Esophagus muscularis mucosa (tissue), 4 donors: ENCODE data around the gene INO80D. TPM values are rescaled to one million over a fixed set of nuclear protein-coding genes. Genes with fewer than 3 reads are reported as not detected.
"Not testable (repeated sequence)": the region's sequence is repeated elsewhere in the genome, so short reads cannot be mapped to it uniquely, and the experiment has no call there.

ENCODE experiments used
- DNase-seq: peaks from one replicate; pipeline ENCODE4 v3.0.0-alpha.2; 2017; ENCODE audit errors: extremely low spot score
- H3K27ac ChIP-seq, 4 donors: fragments of 200-600 bp; sonication (generic); replicated peaks in 1 of 4; 1 replicate in 3 of 4; 2 replicates in 1 of 4; pipeline ENCODE4 v1.5.1; 2016 to 2019; ENCODE audit warnings: mild to moderate bottlenecking in 1 of 4
- H3K27me3 ChIP-seq, 4 donors: fragments of 200-600 bp; sonication (generic); one replicate each; pipeline versions ENCODE4 v1.5.1 to v1.6.0; 2016 to 2019
- H3K36me3 ChIP-seq, 4 donors: fragments of 200-600 bp; sonication (generic); one replicate each; pipeline ENCODE4 v1.5.1; 2016 to 2019
- H3K4me1 ChIP-seq, 4 donors: fragments of 200-600 bp; sonication (generic); one replicate each; pipeline ENCODE4 v1.5.1; 2016 to 2019
- H3K4me3 ChIP-seq, 4 donors: fragments of 200-600 bp; sonication (generic); 1 replicate in 2 of 4; 2 replicates in 2 of 4; pipeline ENCODE4 v1.5.1; 2016 to 2019; ENCODE audit warnings: mild to moderate bottlenecking in 4 of 4, moderate library complexity in 1 of 4
- H3K9me3 ChIP-seq, 4 donors: fragments of 200-600 bp; sonication (generic); 1 replicate in 3 of 4; 2 replicates in 1 of 4; pipeline ENCODE4 v1.5.1; 2016 to 2019
- CTCF ChIP-seq, 3 experiments: fragments of 200-600 bp in 2 of 3; fragments of 450-650 bp in 1 of 3; sonication (generic) in 2 of 3; IDR thresholded peaks; one replicate each; pipeline ENCODE4 v1.5.1; 2017 to 2019; ENCODE audit warnings: antibody characterized with exemption in 3 of 3, mild to moderate bottlenecking in 2 of 3, moderate library complexity in 1 of 3
- EP300 ChIP-seq: sonication (generic); formaldehyde crosslinking; IDR thresholded peaks from one replicate; pipeline ENCODE4 v1.6.1; 2017; ENCODE audit warnings: antibody characterized with exemption
- POLR2A ChIP-seq: fragments of 450-650 bp; IDR thresholded peaks from one replicate; pipeline ENCODE4 v1.6.1; 2017; ENCODE audit warnings: antibody characterized with exemption, moderate library complexity, mild to moderate bottlenecking, low read depth
- POLR2AphosphoS5 ChIP-seq, 2 donors: sonication (generic); formaldehyde crosslinking; IDR thresholded peaks; one replicate each; pipeline ENCODE4 v1.6.1; 2017; ENCODE audit warnings: antibody characterized with exemption in 2 of 2
- WGBS: methylation state at CpG from one replicate; pipeline ENCODE4 v1.1.5; 2018; 5-methylcytosine and 5-hydroxymethylcytosine counted together
- intact Hi-C: fragments of 100-400 bp; cut with DNase I; formaldehyde crosslinking; loops from one replicate; pipeline ENCODE4 v1.15.1; 2023
- total RNA-seq, 4 donors: library from RNA; depleted of rRNA; stranded (reverse); fragments of >200 nt; gene quantifications; one replicate each; pipeline versions ENCODE4 v1.1.0 to v1.2.1, GENCODE V29; 2016

Gene INO80D
- total RNA-seq, 4 donors from 2014 or later: 11.1 to 19.9 (median 16.2) TPM

- H3K27me3 ChIP-seq: no peaks in the 10 kb centered on the region
- H3K36me3 ChIP-seq: no peaks in the 10 kb centered on the region
- TF ChIP-seq POLR2AphosphoS5 (IDR thresholded peaks at IDR 0.05) (no peak), CTCF (IDR thresholded peaks at IDR 0.05) (no peak), EP300 (no peak), POLR2A (no peak)
- no peak overlapping the region for H3K27ac ChIP-seq
- peaks cover 3 to 45% (median 25%) of the 10 kb centered on the region in 4 donors for H3K4me1 ChIP-seq
- H3K4me3 ChIP-seq: no peak overlapping the region
- no peak for DNase-seq
- H3K9me3 ChIP-seq: no peaks in the 10 kb centered on the region
- 75% methylated on average over 9 of the region's 9 CpGs for WGBS
- intact Hi-C loops: no loop called here
Observed at GRCh38 chr2:206079699-206080465, 6.1 kb downstream of the INO80D start.

GRCh38 chr2:206077879-206078278, 8.1 kb downstream of the INO80D start:
- H3K36me3 ChIP-seq, H3K27me3 ChIP-seq, H3K9me3 ChIP-seq, intact Hi-C loops, H3K4me3 ChIP-seq, H3K27ac ChIP-seq, DNase-seq: not testable (repeated sequence)
- peaks cover 0 to 51% (median 12%) of the 10 kb centered on the region in 4 donors for H3K4me1 ChIP-seq
- WGBS: 87% methylated on average over 5 of the region's 5 CpGs

- intact Hi-C loops: no loop called here
- Histone ChIP-seq H3K4me3 (no peak overlapping the region), H3K36me3 (peaks cover 0 to 5% (median 2%) of the 10 kb centered on the region in 4 donors), H3K9me3 (no peaks in the 10 kb centered on the region), H3K27me3 (no peaks in the 10 kb centered on the region), H3K4me1 (peaks cover 0 to 43% (median 11%) of the 10 kb centered on the region in 4 donors), H3K27ac (no peak overlapping the region)
- TF ChIP-seq CTCF (IDR thresholded peaks at IDR 0.05) (no peak), EP300 (no peak), POLR2AphosphoS5 (IDR thresholded peaks at IDR 0.05) (no peak), POLR2A (no peak)
- WGBS: 100% methylated on average over 1 of the region's 1 CpG
- DNase-seq: no peak
Observed at GRCh38 chr2:206075113-206075512, 10.9 kb downstream of the INO80D start.

- intact Hi-C loops: no loop called here
- Histone ChIP-seq H3K36me3 (peaks cover 0 to 5% (median 2%) of the 10 kb centered on the region in 4 donors), H3K4me1 (peaks cover 0 to 21% (median 0%) of the 10 kb centered on the region in 4 donors), H3K9me3 (no peaks in the 10 kb centered on the region), H3K27ac (no peak overlapping the region), H3K4me3 (no peak overlapping the region), H3K27me3 (no peaks in the 10 kb centered on the region)
- DNase-seq: no peak
- TF ChIP-seq POLR2A: no peak
- TF ChIP-seq EP300: no peak
- TF ChIP-seq CTCF (IDR thresholded peaks at IDR 0.05): no peak
- no peak for TF ChIP-seq POLR2AphosphoS5 (IDR thresholded peaks at IDR 0.05)
- WGBS: 75% methylated on average over 1 of the region's 1 CpG
Observed at GRCh38 chr2:206071807-206072206, 14.2 kb downstream of the INO80D start.

- WGBS: 96% methylated on average over 2 of the region's 2 CpGs
- no peaks in the 10 kb centered on the region for H3K27me3 ChIP-seq
- H3K4me1 ChIP-seq: peaks cover 0 to 24% (median 0%) of the 10 kb centered on the region in 4 donors
- H3K4me3 ChIP-seq: no peak overlapping the region
- intact Hi-C loops: no loop called here
- no peak overlapping the region for H3K27ac ChIP-seq
- H3K36me3 ChIP-seq: peaks cover 0 to 3% (median 2%) of the 10 kb centered on the region in 4 donors
- H3K9me3 ChIP-seq: no peaks in the 10 kb centered on the region
- DNase-seq: no peak
- TF ChIP-seq EP300 (no peak), POLR2A (no peak), CTCF (IDR thresholded peaks at IDR 0.05) (no peak), POLR2AphosphoS5 (IDR thresholded peaks at IDR 0.05) (no peak)
Observed at GRCh38 chr2:206069417-206069816, 16.6 kb downstream of the INO80D start.
